OCI-LY1 (cell line): ENCODE results near the gene PLCD3.

Experiments
- H2AFZ ChIP-seq: fragments of 200-600 bp; sonication (generic), shearing (Covaris generic); 2 replicates; pipeline ENCODE4 v1.6.0; 2014; ENCODE audit warnings: antibody characterized with exemption, mild to moderate bottlenecking, low read length
- H3F3A ChIP-seq: fragments of 200-600 bp; sonication (generic), shearing (Covaris generic); 2 replicates; pipeline ENCODE4 v1.6.0; 2014; ENCODE audit warnings: mild to moderate bottlenecking, antibody characterized with exemption, low read length, moderate library complexity; ENCODE audit not compliant: insufficient read depth
- H3K27ac ChIP-seq: fragments of 200-600 bp; sonication (generic); 2 replicates; pipeline ENCODE4 v1.5.1; 2014; ENCODE audit warnings: low read length, mixed run types, mild to moderate bottlenecking, low read depth; ENCODE audit not compliant: poor library complexity, severe bottlenecking
- H3K27me3 ChIP-seq: fragments of 200-600 bp; sonication (generic); 2 replicates; pipeline ENCODE4 v1.6.0; 2014; ENCODE audit warnings: antibody characterized with exemption, mild to moderate bottlenecking, low read length, moderate library complexity; ENCODE audit not compliant: insufficient read depth
- H3K36me3 ChIP-seq: fragments of 200-600 bp; sonication (generic); 2 replicates; pipeline ENCODE4 v1.6.1; 2014; ENCODE audit warnings: mild to moderate bottlenecking, antibody characterized with exemption, low read length, moderate library complexity, mixed read lengths; ENCODE audit not compliant: insufficient read depth
- H3K4me1 ChIP-seq: fragments of 200-600 bp; sonication (generic); 2 replicates; pipeline ENCODE4 v1.5.1; 2014; ENCODE audit warnings: mild to moderate bottlenecking, low read length, moderate library complexity; ENCODE audit not compliant: insufficient read depth, severe bottlenecking
- H3K4me2 ChIP-seq: fragments of 200-600 bp; sonication (generic), shearing (Covaris generic); 2 replicates; pipeline ENCODE4 v1.6.1; 2014; ENCODE audit warnings: low read length
- H3K4me3 ChIP-seq: fragments of 200-600 bp; sonication (generic); 2 replicates; pipeline ENCODE4 v1.5.1; 2014; ENCODE audit warnings: low read length, low read depth, mild to moderate bottlenecking, mixed read lengths; ENCODE audit not compliant: poor library complexity, severe bottlenecking
- H3K79me2 ChIP-seq: fragments of 200-600 bp; shearing (Covaris generic); 2 replicates; pipeline ENCODE4 v1.6.1; 2016; ENCODE audit warnings: mixed run types, low read length, mixed read lengths; ENCODE audit not compliant: insufficient read depth
- H3K9ac ChIP-seq: fragments of 200-600 bp; sonication (generic), shearing (Covaris generic); 2 replicates; pipeline ENCODE4 v1.6.1; 2014; ENCODE audit warnings: mild to moderate bottlenecking, low read length, mixed read lengths
- H3K9me2 ChIP-seq: fragments of 200-600 bp; sonication (generic), shearing (Covaris generic); 2 replicates; pipeline ENCODE4 v1.6.1; 2014; ENCODE audit warnings: low read depth, mild to moderate bottlenecking, low read length, mixed read lengths
- H3K9me3 ChIP-seq: fragments of 200-600 bp; shearing (Covaris generic); 2 replicates; pipeline ENCODE4 v1.6.1; 2014; ENCODE audit warnings: low read length, mixed read lengths
- H4K20me1 ChIP-seq: fragments of 200-600 bp; sonication (generic), shearing (Covaris generic); 2 replicates; pipeline ENCODE4 v1.6.0; 2016; ENCODE audit warnings: mild to moderate bottlenecking, low read length; ENCODE audit not compliant: insufficient read depth
- EZH2 ChIP-seq: fragments of 200-600 bp; sonication (generic), shearing (Covaris generic); IDR thresholded peaks from 2 replicates; pipeline ENCODE4 v1.8.0; 2017; ENCODE audit warnings: borderline replicate concordance, mixed run types, mild to moderate bottlenecking, antibody characterized with exemption, low read length, moderate library complexity, mixed read lengths
- TF ChIP-seq, protein P1 (sequence below): fragments of 200-600 bp; sonication (generic), shearing (Covaris generic); IDR thresholded peaks from 2 replicates; pipeline ENCODE4 v1.5.1; 2017; ENCODE audit warnings: mild to moderate bottlenecking, antibody characterized with exemption, low read length, moderate library complexity, mixed read lengths

PLCD3 gene

DNA sequence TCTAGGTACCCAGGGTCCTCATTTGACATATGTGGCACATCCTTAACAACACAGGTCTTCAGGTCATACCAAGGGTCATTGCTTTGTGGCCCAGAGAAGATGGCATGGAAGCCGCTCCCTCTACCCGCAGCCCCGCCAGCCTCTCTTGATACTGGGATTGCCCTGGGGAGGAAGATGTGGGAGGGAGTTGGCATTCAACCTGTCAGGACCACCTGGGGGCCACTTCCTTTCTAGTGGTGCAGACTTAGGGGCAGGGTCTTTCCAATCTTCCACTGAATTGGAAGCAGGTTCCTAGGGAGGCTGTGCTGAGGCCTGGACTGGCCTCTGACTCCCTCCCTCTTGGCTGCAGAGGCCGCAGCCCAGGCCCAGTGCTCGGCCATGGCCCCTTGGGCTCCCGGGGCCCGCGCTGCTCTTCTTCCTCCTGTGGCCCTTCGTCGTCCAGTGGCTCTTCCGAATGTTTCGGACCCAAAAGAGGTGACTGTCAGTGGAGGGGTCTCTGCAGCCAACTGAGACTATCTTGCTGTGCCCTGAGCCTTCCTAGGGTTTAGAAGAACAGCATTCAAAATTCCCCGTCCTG is 10.9 kb upstream of the PLCD3 start:
- no peak overlapping the region for H3K27ac ChIP-seq
- H3K79me2 ChIP-seq = no peaks in the 10 kb centered on the region
- no peaks in the 10 kb centered on the region for H4K20me1 ChIP-seq
- H3K9ac ChIP-seq = no peak overlapping the region
- H3K4me2 ChIP-seq = no peak overlapping the region
- H3K9me3 ChIP-seq = no peaks in the 10 kb centered on the region
- H3K36me3 ChIP-seq = no peaks in the 10 kb centered on the region
- TF ChIP-seq, protein P1, sequence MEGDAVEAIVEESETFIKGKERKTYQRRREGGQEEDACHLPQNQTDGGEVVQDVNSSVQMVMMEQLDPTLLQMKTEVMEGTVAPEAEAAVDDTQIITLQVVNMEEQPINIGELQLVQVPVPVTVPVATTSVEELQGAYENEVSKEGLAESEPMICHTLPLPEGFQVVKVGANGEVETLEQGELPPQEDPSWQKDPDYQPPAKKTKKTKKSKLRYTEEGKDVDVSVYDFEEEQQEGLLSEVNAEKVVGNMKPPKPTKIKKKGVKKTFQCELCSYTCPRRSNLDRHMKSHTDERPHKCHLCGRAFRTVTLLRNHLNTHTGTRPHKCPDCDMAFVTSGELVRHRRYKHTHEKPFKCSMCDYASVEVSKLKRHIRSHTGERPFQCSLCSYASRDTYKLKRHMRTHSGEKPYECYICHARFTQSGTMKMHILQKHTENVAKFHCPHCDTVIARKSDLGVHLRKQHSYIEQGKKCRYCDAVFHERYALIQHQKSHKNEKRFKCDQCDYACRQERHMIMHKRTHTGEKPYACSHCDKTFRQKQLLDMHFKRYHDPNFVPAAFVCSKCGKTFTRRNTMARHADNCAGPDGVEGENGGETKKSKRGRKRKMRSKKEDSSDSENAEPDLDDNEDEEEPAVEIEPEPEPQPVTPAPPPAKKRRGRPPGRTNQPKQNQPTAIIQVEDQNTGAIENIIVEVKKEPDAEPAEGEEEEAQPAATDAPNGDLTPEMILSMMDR = no peak
- no peak for TF ChIP-seq EZH2
- H3K4me3 ChIP-seq = no peak overlapping the region
- H3K9me2 ChIP-seq = no peaks in the 10 kb centered on the region
- H3K4me1 ChIP-seq = peaks cover 18% of the 10 kb centered on the region
- H3K27me3 ChIP-seq = no peaks in the 10 kb centered on the region
- H2AFZ ChIP-seq = no peak overlapping the region
- H3F3A ChIP-seq = no peaks in the 10 kb centered on the region

DNA sequence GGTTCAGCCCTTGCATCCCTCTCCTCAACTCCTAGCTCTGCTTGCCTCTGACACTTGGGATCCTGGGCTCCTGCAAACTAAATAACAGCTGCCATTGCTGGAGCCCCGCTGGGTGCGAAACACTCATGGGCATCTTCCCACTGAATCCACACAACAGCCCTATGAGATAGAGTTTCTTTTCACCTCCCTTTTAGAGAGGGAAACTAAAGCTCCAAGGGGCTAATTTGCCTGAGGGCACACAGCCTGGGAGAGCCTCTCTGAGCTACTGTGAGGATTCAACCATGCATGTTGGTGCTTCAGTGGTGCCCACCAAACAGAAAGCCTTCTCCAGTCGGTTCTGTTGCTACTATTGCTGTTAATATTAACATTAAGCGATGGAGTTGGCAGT is 7.2 kb upstream of the PLCD3 start:
- H3K9ac ChIP-seq = no peak overlapping the region
- no peaks in the 10 kb centered on the region for H3K79me2 ChIP-seq
- no peak overlapping the region for H3K4me2 ChIP-seq
- H3F3A ChIP-seq = no peaks in the 10 kb centered on the region
- no peak overlapping the region for H3K4me3 ChIP-seq
- no peaks in the 10 kb centered on the region for H3K9me2 ChIP-seq
- H3K9me3 ChIP-seq = no peaks in the 10 kb centered on the region
- H3K4me1 ChIP-seq = peaks cover 18% of the 10 kb centered on the region
- H2AFZ ChIP-seq = no peak overlapping the region
- TF ChIP-seq, protein P1 = no peak
- no peak for TF ChIP-seq EZH2
- no peaks in the 10 kb centered on the region for H3K36me3 ChIP-seq
- no peaks in the 10 kb centered on the region for H4K20me1 ChIP-seq
- H3K27me3 ChIP-seq = no peaks in the 10 kb centered on the region
- H3K27ac ChIP-seq = no peak overlapping the region

DNA sequence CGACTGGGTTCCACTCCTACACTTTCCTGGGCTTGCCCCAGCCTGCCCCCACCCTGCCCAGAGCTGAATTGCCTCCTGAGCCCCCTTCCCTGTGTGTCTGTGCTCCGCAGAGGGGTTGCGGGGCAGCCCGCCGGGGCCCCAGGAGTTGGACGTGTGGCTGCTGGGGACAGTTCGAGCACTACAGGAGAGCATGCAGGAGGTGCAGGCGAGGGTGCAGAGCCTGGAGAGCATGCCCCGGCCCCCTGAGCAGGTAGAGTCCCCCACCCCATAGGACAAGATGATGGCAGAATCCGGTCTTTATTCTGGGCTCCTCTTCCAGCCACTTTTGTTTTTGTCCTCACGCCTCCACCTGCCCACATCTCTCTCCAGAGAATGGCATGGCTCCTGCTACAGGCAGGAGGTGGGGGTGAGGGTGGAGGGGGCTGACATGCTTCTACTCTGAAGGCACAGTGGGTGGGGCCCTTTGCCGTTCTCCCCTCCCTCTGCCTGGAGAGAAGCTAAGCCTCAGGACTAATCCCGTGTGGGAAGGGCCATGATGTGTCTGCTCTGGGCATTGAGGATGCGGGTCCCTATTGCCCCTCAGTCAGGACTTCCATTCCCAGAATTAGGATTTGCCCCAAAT is 6.7 kb upstream of the PLCD3 start:
- Histone ChIP-seq H3K9me3 (no peaks in the 10 kb centered on the region), H3K79me2 (no peaks in the 10 kb centered on the region), H4K20me1 (no peaks in the 10 kb centered on the region), H3K27me3 (no peaks in the 10 kb centered on the region), H3K4me1 (peaks cover 13% of the 10 kb centered on the region), H3K27ac (no peak overlapping the region), H3F3A (no peaks in the 10 kb centered on the region), H3K9ac (no peak overlapping the region), H2AFZ (no peak overlapping the region), H3K4me3 (no peak overlapping the region), H3K36me3 (no peaks in the 10 kb centered on the region), H3K9me2 (no peaks in the 10 kb centered on the region), H3K4me2 (no peak overlapping the region)
- TF ChIP-seq EZH2 = no peak
- TF ChIP-seq, protein P1 = no peak
